ENCODE results near the gene INTS7.

GRCh38 chr1:212044851-212045250, 9.5 kb upstream of the INTS7 start:
- TF ChIP-seq, protein P1, sequence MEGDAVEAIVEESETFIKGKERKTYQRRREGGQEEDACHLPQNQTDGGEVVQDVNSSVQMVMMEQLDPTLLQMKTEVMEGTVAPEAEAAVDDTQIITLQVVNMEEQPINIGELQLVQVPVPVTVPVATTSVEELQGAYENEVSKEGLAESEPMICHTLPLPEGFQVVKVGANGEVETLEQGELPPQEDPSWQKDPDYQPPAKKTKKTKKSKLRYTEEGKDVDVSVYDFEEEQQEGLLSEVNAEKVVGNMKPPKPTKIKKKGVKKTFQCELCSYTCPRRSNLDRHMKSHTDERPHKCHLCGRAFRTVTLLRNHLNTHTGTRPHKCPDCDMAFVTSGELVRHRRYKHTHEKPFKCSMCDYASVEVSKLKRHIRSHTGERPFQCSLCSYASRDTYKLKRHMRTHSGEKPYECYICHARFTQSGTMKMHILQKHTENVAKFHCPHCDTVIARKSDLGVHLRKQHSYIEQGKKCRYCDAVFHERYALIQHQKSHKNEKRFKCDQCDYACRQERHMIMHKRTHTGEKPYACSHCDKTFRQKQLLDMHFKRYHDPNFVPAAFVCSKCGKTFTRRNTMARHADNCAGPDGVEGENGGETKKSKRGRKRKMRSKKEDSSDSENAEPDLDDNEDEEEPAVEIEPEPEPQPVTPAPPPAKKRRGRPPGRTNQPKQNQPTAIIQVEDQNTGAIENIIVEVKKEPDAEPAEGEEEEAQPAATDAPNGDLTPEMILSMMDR (conservative IDR thresholded peaks at IDR 0.05 in 1 of 2, IDR thresholded peaks at IDR 0.05 in 1 of 2; ENCODE audit: extremely low read depth in 1 of 2, insufficient read depth in 1 of 2, low read depth in 1 of 2, low read length in 2 of 2): no peak
- no peak for TF ChIP-seq EZH2 (IDR thresholded peaks at IDR 0.05; ENCODE audit: borderline replicate concordance, low read length)
